MM.1S (cell line): ENCODE data around the gene ODAD4.

Experiments
- DNase-seq: peaks from one replicate; pipeline ENCODE4 v3.0.0-alpha.2; 2015
- H2AFZ ChIP-seq: fragments of 300-600 bp; sonication (generic); 2 replicates; pipeline ENCODE4 v1.6.0; 2016; ENCODE audit warnings: antibody characterized with exemption, low read length
- H3F3A ChIP-seq: fragments of 300-600 bp; sonication (generic); 2 replicates; pipeline ENCODE4 v1.6.1; 2016; ENCODE audit warnings: mild to moderate bottlenecking, antibody characterized with exemption, low read length, moderate library complexity, mixed read lengths; ENCODE audit not compliant: insufficient read depth
- H3K27ac ChIP-seq: fragments of 300-600 bp; sonication (generic); 2 replicates; pipeline ENCODE4 v1.5.1; 2016; ENCODE audit warnings: mild to moderate bottlenecking, low read length
- H3K27me3 ChIP-seq: fragments of 300-600 bp; sonication (generic); replicated peaks from 2 replicates; pipeline ENCODE4 v1.6.0; 2016; ENCODE audit warnings: low read length; ENCODE audit not compliant: insufficient read depth
- H3K36me3 ChIP-seq: fragments of 300-600 bp; sonication (generic); replicated peaks from 2 replicates; pipeline ENCODE4 v1.6.1; 2016; ENCODE audit warnings: mild to moderate bottlenecking, low read length, mixed read lengths; ENCODE audit not compliant: insufficient read depth
- H3K4me1 ChIP-seq: fragments of 300-600 bp; sonication (generic); 2 replicates; pipeline ENCODE4 v1.6.1; 2016; ENCODE audit warnings: low read length, mixed read lengths
- H3K4me2 ChIP-seq: fragments of 300-600 bp; sonication (generic); 2 replicates; pipeline ENCODE4 v1.6.0; 2016; ENCODE audit warnings: low read depth, low read length
- H3K4me3 ChIP-seq: fragments of 300-600 bp; sonication (generic); 2 replicates; pipeline ENCODE4 v1.5.1; 2016; ENCODE audit warnings: low read length, mixed read lengths
- H3K79me2 ChIP-seq: fragments of 300-600 bp; sonication (generic); 2 replicates; pipeline ENCODE4 v1.6.1; 2016; ENCODE audit warnings: mixed run types, low read length, mixed read lengths
- H3K9ac ChIP-seq: fragments of 300-600 bp; sonication (generic); 2 replicates; pipeline ENCODE4 v1.6.1; 2016; ENCODE audit warnings: low read length, mixed read lengths
- H3K9me2 ChIP-seq: fragments of 300-600 bp; sonication (generic); replicated peaks from 2 replicates; pipeline ENCODE4 v1.6.1; 2016; ENCODE audit warnings: mild to moderate bottlenecking, low read length, mixed read lengths; ENCODE audit not compliant: insufficient read depth
- H3K9me3 ChIP-seq: fragments of 300-600 bp; sonication (generic); replicated peaks from 2 replicates; pipeline ENCODE4 v1.6.1; 2016; ENCODE audit warnings: mild to moderate bottlenecking, low read length, mixed read lengths; ENCODE audit not compliant: insufficient read depth
- H4K20me1 ChIP-seq: fragments of 300-600 bp; sonication (generic); 2 replicates; pipeline ENCODE4 v1.6.1; 2016; ENCODE audit warnings: mild to moderate bottlenecking, low read length, moderate library complexity, mixed read lengths; ENCODE audit not compliant: insufficient read depth
- CTCF ChIP-seq: fragments of 300-600 bp; sonication (generic); IDR thresholded peaks from 2 replicates; pipeline ENCODE4 v1.5.1; 2016; ENCODE audit warnings: antibody characterized with exemption, low read length, mixed read lengths
- EZH2 ChIP-seq: fragments of 300-600 bp; sonication (generic); optimal IDR thresholded peaks from 2 replicates; pipeline ENCODE3; 2017; ENCODE audit warnings: low read depth, mild to moderate bottlenecking, antibody characterized with exemption, low read length, mixed read lengths
- EZH2phosphoT487 ChIP-seq: fragments of 300-600 bp; sonication (generic); IDR thresholded peaks from 2 replicates; pipeline ENCODE4 v1.6.1; 2018; ENCODE audit warnings: antibody characterized with exemption, low read length

The ODAD4 gene

GRCh38 chr17:41907633-41908539 lies 22.5 kb upstream of the ODAD4 start:
- DNase-seq: no peak
- Histone ChIP-seq H3K9me2 (no peaks in the 10 kb centered on the region), H3K9me3 (no peaks in the 10 kb centered on the region), H3K79me2 (peaks cover 12% of the 10 kb centered on the region), H3K4me1 (no peaks in the 10 kb centered on the region), H3K36me3 (peaks cover 12% of the 10 kb centered on the region; the same call in 1 of the 2 replicates), H2AFZ (no peak overlapping the region), H3K27me3 (no peaks in the 10 kb centered on the region), H3K27ac (no peak overlapping the region), H4K20me1 (no peaks in the 10 kb centered on the region), H3F3A (no peaks in the 10 kb centered on the region), H3K4me2 (no peak overlapping the region), H3K9ac (no peak overlapping the region), H3K4me3 (no peak overlapping the region)
- TF ChIP-seq CTCF: no peak
- TF ChIP-seq EZH2: no peak
- no peak for TF ChIP-seq EZH2phosphoT487

GRCh38 chr17:41909088-41909487 lies 21.3 kb upstream of the ODAD4 start:
- no peak for DNase-seq
- Histone ChIP-seq H3K4me1 (no peaks in the 10 kb centered on the region), H3K27ac (no peak overlapping the region), H4K20me1 (0 out of 2 replicates have a peak, but pooled peaks cover 1% of the 10 kb centered on the region), H3K4me2 (no peak overlapping the region), H3K9me3 (no peaks in the 10 kb centered on the region), H3K27me3 (no peaks in the 10 kb centered on the region), H3K9ac (no peak overlapping the region), H3K4me3 (no peak overlapping the region), H3K36me3 (peaks cover 19% of the 10 kb centered on the region), H3F3A (no peaks in the 10 kb centered on the region), H3K9me2 (no peaks in the 10 kb centered on the region), H2AFZ (no peak overlapping the region), H3K79me2 (peaks cover 24% of the 10 kb centered on the region)
- no peak for TF ChIP-seq EZH2phosphoT487
- TF ChIP-seq EZH2: no peak
- TF ChIP-seq CTCF: no peak

GRCh38 chr17:41910701-41911391 lies 19.6 kb upstream of the ODAD4 start:
- no peaks in the 10 kb centered on the region for H3K9me2 ChIP-seq
- no peaks in the 10 kb centered on the region for H3K9me3 ChIP-seq
- H3K36me3 ChIP-seq: peaks cover 15% of the 10 kb centered on the region
- no peak overlapping the region for H3K4me3 ChIP-seq
- no peaks in the 10 kb centered on the region for H3K27me3 ChIP-seq
- TF ChIP-seq EZH2phosphoT487 (no peak), CTCF (no peak), EZH2 (no peak)
- H3K27ac ChIP-seq: no peak overlapping the region
- no peak overlapping the region for H3K9ac ChIP-seq
- H3F3A ChIP-seq: no peaks in the 10 kb centered on the region
- DNase-seq: no peak
- no peaks in the 10 kb centered on the region for H3K4me1 ChIP-seq
- 0 out of 2 replicates have a peak, but pooled peaks cover 5% of the 10 kb centered on the region for H4K20me1 ChIP-seq
- H2AFZ ChIP-seq: no peak overlapping the region
- H3K79me2 ChIP-seq: peaks cover 42% of the 10 kb centered on the region
- H3K4me2 ChIP-seq: no peak overlapping the region
